Right hindlimb (tissue), 1 donor: ENCODE data around the gene FAM78A.

Source experiments
- DNase-seq: peaks from one replicate; pipeline ENCODE4 v3.0.0-alpha.2; 2018

The FAM78A gene

DNA sequence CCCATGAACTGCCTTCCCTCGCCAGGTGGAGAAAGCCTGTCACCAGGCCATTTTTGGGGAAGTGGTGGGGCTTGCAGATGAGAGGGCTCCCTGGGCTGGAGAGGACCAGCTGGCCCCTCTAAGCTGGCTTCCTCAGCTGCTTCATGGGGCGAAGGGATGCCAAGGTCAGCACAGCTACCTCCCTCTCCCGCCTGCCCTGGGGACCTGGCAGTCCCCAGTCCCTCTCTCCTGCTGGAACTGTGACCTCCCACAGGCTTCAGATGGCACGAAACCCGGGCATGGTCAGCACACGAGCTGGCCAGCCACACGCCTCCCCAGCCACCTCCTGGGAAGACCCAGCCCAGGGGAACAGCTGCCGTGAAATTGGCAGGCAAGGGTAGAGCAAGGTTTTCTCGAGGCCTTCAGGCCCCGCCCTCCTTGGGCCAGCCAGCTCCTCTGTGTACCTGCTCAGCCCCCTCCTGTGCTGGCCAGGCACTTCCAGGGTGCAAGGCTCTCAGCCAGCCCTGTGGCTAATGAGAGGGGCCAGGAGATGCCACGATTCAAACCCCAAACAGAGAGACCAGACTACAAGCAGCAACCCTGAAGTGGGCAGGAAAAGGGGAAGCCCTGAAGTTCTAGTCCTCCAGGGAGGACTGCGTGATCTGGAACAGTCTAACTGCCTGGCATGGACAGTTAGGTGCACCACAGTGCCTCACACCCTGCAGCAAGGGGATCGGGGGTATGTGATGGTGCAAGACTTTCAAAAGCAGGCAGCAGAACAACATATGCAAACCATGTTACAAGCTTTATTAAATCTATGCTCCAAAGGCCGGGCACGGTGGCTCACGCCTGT, 26.1 kb upstream of the FAM78A start:
- DNase-seq = no peak

- no peak for DNase-seq
These were observed 24.1 kb upstream of the FAM78A start for GRCh38 chr9:131300444-131300843.

DNA sequence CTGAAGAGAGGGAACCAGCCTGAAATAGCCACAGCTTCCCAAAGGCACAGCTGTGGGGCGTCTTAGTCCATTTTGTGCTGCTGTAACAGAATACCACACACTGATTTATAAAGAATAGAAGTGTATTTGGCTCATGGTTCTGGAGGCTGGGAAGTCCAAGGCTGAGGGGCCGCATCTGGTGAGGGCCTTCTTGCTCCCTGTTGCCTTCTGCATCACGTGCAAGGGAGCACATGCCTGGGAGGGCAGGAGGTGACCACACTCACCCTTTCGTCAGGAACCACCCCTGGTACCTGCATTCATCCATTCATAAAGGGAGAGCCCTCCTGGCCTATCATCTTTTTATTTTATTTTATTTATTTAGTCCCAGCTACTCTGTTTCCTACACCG, 23.6 kb upstream of the FAM78A start:
- no peak for DNase-seq

DNA sequence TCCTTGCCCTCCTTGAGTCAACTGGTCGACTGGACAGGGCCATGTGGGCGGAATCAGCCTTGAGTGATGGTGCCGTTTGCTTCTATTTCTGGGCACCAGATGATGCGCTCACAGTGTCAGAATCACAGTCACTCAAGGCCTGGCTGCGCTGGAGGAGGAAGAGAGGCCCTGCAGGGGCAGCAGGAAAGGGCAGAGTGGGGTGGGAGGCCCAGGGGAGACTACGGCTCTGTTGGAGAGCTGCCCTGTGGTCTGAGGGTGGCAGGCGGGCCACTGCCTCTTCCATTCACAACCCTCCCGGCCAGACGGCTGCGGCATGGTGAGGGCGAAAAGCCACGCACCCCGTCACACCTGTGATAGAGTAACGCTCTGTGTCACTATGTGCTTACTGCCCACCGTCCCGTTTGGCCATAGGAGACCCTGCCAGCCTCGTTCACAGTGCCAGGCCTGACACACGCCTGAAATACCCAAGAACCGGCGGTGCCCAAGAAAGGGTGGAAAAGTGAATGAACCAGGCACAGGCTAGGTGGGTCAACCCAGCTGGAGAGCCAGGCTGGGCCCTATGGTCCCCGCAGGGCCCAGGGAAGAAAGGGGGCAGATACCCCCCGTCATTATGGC, 23.1 kb upstream of the FAM78A start:
- no peak for DNase-seq

GRCh38 chr9:131298816-131299215, 22.5 kb upstream of the FAM78A start:
- no peak for DNase-seq

GRCh38 chr9:131298341-131298740, 22.0 kb upstream of the FAM78A start:
- no peak for DNase-seq

- no peak for DNase-seq
These were observed 21.6 kb upstream of the FAM78A start for GRCh38 chr9:131297903-131298302.

- DNase-seq = no peak
These were observed 20.7 kb upstream of the FAM78A start for GRCh38 chr9:131296906-131297500.

DNA sequence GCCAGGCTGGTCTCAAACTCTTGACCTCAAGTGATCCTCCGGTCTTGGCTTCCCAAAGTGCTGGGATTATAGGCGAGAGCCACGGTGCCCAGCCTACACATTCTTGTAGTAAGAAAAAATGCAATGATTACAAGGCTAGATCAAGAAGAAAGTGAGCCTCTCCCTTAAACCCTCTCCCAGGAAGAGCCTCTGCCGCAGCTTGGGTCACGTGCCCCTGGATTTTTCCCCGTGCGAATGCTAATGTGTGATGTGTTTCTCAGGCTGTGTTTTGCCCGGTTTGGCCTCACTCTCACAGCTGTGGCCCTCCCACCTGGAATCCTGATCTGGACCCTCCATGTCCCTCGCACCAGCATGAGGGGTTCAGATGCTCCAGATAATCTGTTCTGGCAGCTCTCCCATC, 20.1 kb upstream of the FAM78A start:
- no peak for DNase-seq

DNA sequence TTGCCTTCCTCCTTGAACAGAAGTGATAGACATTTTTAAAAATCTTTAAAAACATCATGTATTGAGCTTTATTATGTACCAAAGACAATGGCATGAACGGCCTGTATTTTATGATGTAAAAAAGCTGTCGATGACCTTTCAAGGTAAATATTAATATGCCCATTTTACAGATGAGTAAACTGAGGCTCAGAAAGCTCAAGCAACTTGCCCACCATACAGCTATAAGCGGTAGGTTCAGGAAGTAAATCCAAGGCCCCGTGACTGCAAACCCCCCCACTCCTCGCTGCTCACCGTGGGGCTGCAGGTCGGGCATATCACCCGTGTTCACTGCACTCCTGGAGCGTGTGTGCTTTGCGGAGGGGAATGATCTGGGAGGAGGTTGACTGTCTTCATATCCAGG, 16.6 kb upstream of the FAM78A start:
- no peak for DNase-seq

- DNase-seq = no peak
These were observed 15.5 kb upstream of the FAM78A start for GRCh38 chr9:131291795-131292315.

DNA sequence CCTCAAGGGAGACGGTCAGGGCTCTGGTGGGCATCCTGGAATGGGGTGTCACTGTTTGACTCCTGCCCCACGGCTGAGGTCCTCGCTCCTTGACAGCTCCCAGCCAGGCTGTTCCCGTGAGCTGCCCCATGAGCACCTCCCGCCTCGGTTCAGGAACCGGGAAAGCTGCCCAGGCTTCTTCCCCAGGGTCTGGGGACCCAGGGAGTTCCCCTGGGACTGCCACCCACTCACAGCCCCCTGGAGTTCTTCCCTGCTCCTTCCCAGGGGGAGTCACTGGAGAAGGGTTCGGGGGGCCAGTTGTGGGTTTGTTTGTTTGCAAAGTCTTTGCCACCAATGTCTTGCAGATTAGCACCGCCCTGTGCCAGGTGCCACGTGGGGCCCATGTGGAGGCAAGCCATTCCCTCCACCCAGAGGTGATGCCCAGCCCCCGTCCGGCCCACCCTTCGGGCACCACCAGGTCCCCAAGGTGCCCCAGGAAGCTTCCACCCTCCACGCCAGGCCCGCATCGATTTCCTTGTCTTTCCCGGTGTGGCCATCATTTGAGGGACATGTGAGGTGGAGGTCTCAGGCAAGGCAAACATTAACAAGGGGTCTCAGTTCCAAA, 14.6 kb upstream of the FAM78A start:
- DNase-seq = no peak

- peak; percentile 59 for DNase-seq
These were observed 13.9 kb upstream of the FAM78A start for GRCh38 chr9:131290036-131290766.

DNA sequence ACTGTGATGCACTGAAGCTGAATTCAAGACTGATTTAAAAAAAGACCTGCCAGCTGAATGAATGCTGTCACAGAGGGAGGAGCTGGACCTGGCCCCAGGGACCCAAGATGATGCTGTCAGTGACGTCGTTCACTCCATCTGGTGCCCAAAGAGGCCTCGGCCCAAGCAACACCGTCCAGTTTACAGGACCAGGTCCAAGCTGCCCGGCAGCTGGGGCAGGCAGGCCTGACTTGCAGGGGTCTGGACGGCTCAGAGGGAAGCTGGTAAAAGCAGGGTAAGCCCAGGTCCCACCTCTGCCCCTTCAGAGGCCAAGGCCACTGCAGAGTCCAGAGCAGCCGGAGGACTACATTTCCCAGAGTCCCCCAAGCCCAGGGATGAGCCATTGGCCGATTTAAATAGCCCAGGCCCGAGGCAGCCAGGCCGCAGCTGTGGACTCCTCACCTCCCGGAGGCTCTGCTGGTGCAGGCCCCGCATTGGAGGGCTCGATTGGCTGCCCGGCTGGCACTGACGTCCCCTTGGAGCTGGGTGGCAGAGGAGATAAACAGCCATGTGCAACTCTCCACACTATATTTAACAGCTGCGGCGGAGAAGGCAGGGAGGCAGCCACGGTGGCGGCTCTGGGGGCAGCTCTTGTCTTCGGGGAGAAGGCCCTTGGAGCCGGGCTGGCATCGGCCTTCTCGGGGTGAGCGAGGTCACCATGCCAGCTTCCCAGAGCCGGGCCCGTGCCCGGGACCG, 13.2 kb upstream of the FAM78A start, which contains the start of gene PLPP7:
TSS of gene PLPP7 (plus strand) at position 423 of the 735 bp plus-strand sequence. CDS start at position 698, 275 bp downstream.
- DNase-seq = peak; percentile 83

DNA sequence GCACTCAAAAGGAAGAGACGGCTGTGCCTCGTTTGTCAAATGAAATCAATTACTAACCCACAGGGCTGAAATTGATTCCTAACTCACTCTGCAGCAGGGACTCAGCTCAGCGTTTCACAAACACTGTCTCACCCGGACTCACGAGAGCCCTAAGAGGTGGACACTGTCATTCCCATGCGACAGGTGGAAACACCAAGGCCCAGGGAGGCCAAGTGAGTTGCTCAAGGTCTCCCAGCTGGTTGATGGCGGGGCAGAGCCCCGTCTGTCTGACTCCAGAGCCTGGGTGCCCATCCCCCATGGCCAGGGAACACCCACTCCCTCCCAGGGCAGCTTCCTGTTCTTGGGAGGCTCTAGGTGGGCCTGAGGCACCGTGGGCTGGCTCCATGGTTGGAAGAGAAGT, 11.9 kb upstream of the FAM78A start:
- no peak for DNase-seq

GRCh38 chr9:131287359-131287758, 11.0 kb upstream of the FAM78A start:
- DNase-seq = no peak

DNA sequence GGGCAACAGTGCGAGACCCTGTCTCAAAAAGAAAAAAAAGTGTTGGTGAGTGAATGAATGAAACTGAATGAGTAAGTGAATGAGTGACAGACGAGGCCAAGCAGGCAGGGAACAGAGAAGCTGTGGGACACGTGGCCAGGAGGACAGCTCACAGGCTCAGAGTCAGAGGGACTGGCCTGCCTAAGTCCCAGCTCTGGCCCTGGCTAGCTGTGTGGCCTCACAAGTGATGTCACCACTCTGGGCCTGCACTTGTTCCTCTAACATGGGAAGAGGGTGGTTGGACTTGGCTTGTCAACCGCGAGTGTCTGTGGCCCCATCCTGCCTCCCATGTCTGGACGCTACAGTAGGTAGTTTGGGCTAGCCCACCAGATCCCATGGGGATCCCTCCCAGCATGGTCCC, 8.5 kb upstream of the FAM78A start:
- no peak for DNase-seq

GRCh38 chr9:131282688-131283422, 6.5 kb upstream of the FAM78A start:
- DNase-seq = peak; percentile 63

DNA sequence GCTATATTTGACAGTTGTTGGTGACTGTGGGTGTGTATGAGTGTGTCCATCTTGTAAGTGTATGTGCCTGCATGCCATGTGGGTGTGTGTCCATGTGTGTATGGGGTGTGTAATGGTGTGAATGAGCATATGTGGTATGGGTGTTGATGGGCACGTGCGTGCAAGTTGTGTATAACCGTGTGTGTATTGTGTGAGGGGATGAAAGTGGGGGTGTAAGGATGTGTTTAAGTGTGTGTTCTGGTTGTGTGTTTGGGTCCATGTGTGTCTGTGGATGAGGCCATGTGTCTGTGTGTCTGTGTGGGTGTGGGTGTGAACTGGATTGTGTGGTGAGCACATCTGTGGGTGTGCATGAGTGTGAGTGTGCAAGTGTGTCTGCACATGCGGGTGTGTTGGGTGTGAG, 5.9 kb upstream of the FAM78A start:
- no peak for DNase-seq

DNA sequence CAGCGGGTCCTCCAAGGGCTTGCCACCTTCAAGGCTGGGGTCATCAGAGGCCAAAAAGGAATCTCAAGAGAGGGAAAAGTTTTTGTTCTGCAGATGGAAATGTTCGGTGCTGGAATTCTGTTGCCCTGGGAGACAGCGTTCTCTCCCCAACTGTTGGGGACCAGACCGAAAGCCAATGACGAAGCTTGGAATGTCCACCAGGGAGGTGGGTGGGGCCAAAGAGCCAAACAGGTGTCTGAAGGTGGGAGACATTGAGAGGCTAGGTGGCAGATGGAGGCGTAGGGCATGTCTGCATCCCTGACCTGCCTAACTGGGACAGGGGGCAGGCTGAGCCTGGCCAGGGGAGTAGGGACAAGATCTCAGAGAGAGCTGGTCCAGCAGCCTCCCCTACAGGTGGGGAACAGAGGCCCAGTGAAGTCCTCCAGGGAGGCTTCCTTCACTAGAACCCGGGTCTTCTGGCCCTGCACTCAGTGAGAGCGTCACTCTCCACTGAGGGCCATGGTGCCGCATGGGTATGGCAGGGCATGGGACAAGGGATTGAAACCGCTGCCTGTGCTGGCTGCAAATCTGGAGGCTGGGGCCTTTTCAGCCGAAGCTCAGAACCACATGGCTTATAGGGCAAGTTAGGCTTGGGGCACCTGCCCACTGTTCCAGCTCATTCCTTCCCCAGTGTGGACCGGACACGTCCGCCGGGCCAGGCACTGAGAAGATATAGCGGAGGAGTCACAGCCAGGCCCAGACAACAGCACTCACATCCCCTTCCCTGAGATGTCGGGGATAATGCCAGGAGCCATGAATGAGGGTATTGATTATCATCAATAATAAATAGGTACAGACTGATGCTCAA, 5.0 kb upstream of the FAM78A start:
- DNase-seq = peak; percentile 12
